Measurements from ENCODE around the gene PCCA.

GRCh38 chr13:100314132-100314910, 225.4 kb downstream of the PCCA start:
- TF ChIP-seq CTCF (conservative IDR thresholded peaks at IDR 0.05 in 1 of 2, IDR thresholded peaks at IDR 0.05 in 1 of 2; ENCODE audit: low read depth in 1 of 2, low read length in 2 of 2), result no peak
- no peak for TF ChIP-seq EZH2 (IDR thresholded peaks at IDR 0.05; ENCODE audit: low read length, missing control alignments)
